Upper lobe of right lung (tissue), 1 donor: ENCODE data around the gene MGAT4D. TPM values are rescaled to one million over a fixed set of nuclear protein-coding genes. Genes with fewer than 3 reads are reported as not detected.

Source experiments
- ATAC-seq: fragments of 200-7000 bp; cut with Tn5 transposase; one replicate; pipeline ENCODE4 v1.9.1; 2020; ENCODE audit warnings: mild to moderate bottlenecking, moderate library complexity
- DNase-seq: peaks from one replicate; pipeline ENCODE4 v3.0.0-alpha.2; 2020
- H3K27ac ChIP-seq: fragments of 200-600 bp; one replicate; pipeline ENCODE4 v1.8.0; 2022
- H3K27me3 ChIP-seq: fragments of 200-600 bp; one replicate; pipeline ENCODE4 v1.8.0; 2022; ENCODE audit warnings: mild to moderate bottlenecking
- H3K36me3 ChIP-seq: fragments of 200-600 bp; one replicate; pipeline ENCODE4 v1.8.0; 2022
- H3K4me1 ChIP-seq: fragments of 200-600 bp; one replicate; pipeline ENCODE4 v1.8.0; 2022
- H3K4me3 ChIP-seq: fragments of 200-600 bp; one replicate; pipeline ENCODE4 v1.8.0; 2022; ENCODE audit warnings: mild to moderate bottlenecking
- H3K9me3 ChIP-seq: fragments of 200-600 bp; one replicate; pipeline ENCODE4 v1.8.0; 2022
- CTCF ChIP-seq: fragments of 200-600 bp; IDR thresholded peaks from one replicate; pipeline ENCODE4 v1.8.0; 2022; ENCODE audit warnings: antibody characterized with exemption
- intact Hi-C: fragments of 100-400 bp; cut with DNase I; formaldehyde crosslinking; loops from one replicate; pipeline ENCODE4 v1.11.0; 2022
- total RNA-seq: library from RNA; stranded (reverse); fragmentation: NEBNext Ultra II Directional; extraction: Animal tissue kit (Norgen Biotek cat#: 25700); gene quantifications from one replicate; pipeline ENCODE4 v1.2.1, GENCODE V29; 2021
- donor health status: DM: no; HTN: yes; CAD: no; lungs with severe emphysema.

The MGAT4D gene
- total RNA-seq, 1 donor from 2014 or later, result not detected

GRCh38 chr4:140483445-140483844 lies 14.6 kb downstream of the MGAT4D start:
- no peaks in the 10 kb centered on the region for H3K36me3 ChIP-seq
- no peak for TF ChIP-seq CTCF
- no peak for DNase-seq
- no peaks in the 10 kb centered on the region for H3K4me1 ChIP-seq
- no peaks in the 10 kb centered on the region for H3K9me3 ChIP-seq
- intact Hi-C loops, result no loop called here
- no peak for ATAC-seq
- no peak overlapping the region for H3K4me3 ChIP-seq
- no peak overlapping the region for H3K27ac ChIP-seq
- peaks cover 3% of the 10 kb centered on the region for H3K27me3 ChIP-seq

- Histone ChIP-seq H3K9me3 (no peaks in the 10 kb centered on the region), H3K27me3 (peaks cover 17% of the 10 kb centered on the region), H3K27ac (no peak overlapping the region), H3K4me3 (no peak overlapping the region), H3K4me1 (no peaks in the 10 kb centered on the region), H3K36me3 (no peaks in the 10 kb centered on the region)
- no peak for ATAC-seq
- no peak for DNase-seq
- intact Hi-C loops, result no loop called here
- no peak for TF ChIP-seq CTCF
Observed at GRCh38 chr4:140472156-140472555, 25.9 kb downstream of the MGAT4D start.

- intact Hi-C loops, result no loop called here
- ATAC-seq, result no peak
- Histone ChIP-seq H3K4me1 (no peaks in the 10 kb centered on the region), H3K9me3 (no peaks in the 10 kb centered on the region), H3K4me3 (no peak overlapping the region), H3K27me3 (peaks cover 17% of the 10 kb centered on the region), H3K36me3 (no peaks in the 10 kb centered on the region), H3K27ac (no peak overlapping the region)
- no peak for DNase-seq
- no peak for TF ChIP-seq CTCF
Observed at GRCh38 chr4:140469791-140470733, 28.0 kb downstream of the MGAT4D start.

- TF ChIP-seq CTCF, result no peak
- ATAC-seq, result no peak
- no peaks in the 10 kb centered on the region for H3K4me1 ChIP-seq
- H3K27me3 ChIP-seq, result peaks cover 17% of the 10 kb centered on the region
- H3K4me3 ChIP-seq, result no peak overlapping the region
- DNase-seq, result no peak
- H3K27ac ChIP-seq, result no peak overlapping the region
- intact Hi-C loops, result no loop called here
- H3K36me3 ChIP-seq, result no peaks in the 10 kb centered on the region
- H3K9me3 ChIP-seq, result no peaks in the 10 kb centered on the region
Observed at GRCh38 chr4:140466146-140466545, 31.9 kb downstream of the MGAT4D start.

GRCh38 chr4:140463614-140464013 lies 34.5 kb downstream of the MGAT4D start:
- no peak for ATAC-seq
- intact Hi-C loops, result no loop called here

More at GRCh38 chr4:140463614-140464013, 34.5 kb downstream of the MGAT4D start:
- Histone ChIP-seq H3K27me3 (peaks cover 6% of the 10 kb centered on the region), H3K9me3 (no peaks in the 10 kb centered on the region), H3K4me3 (no peak overlapping the region), H3K36me3 (no peaks in the 10 kb centered on the region), H3K4me1 (no peaks in the 10 kb centered on the region), H3K27ac (no peak overlapping the region)
- DNase-seq, result no peak
- TF ChIP-seq CTCF, result no peak
